ENCODE results near the gene CYP1A2. TPM values are rescaled to one million over a fixed set of nuclear protein-coding genes. Genes with fewer than 3 reads are reported as not detected.
A peak's percentile ranks its signal among the peaks of the same experiment; 100 is the strongest.

CYP1A2 gene
- total and polyA plus RNA-seq, 2 of the 13 experiments (the other 11 are each of a cell fraction or from before 2014, with no cell fraction given), result 0.07 TPM; not detected in 1

DNA sequence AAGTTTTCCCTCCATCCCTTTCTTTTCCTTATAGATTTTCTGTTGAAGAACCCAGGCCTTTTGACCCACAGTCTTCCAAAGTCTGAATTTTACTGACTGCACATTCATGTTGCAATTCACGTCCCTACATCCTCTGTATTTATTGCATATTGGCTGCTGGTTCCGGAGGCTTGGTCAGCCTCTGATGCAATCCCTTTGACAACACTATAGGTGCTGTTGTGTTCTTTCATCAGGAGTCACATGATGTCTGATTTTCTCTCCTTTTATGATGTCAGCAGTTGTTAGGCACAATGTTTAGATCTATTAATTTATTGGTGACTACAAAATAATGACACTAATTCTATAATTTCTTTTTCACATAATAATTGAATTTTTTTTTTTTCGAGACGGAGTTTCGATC, 32.0 kb upstream of the CYP1A2 start (continued):
- TF ChIP-seq PAWR (CRISPR knock-in tag; IDR thresholded peaks at IDR 0.05; ENCODE audit: borderline replicate concordance) (no peak), ZBTB20 (CRISPR knock-in tag; IDR thresholded peaks at IDR 0.05; ENCODE audit: borderline replicate concordance, low read depth) (peak; percentile 36; the same call in 1 of the 2 replicates), FOSL2 (CRISPR knock-in tag; IDR thresholded peaks at IDR 0.05) (peak; percentile 60), EP300 (IDR thresholded peaks at IDR 0.05; ENCODE audit: low read depth in 2 of 2, low read length in 2 of 2) (0 out of 4 replicates have a peak, but pooled peaks of 1 of the 2 experiments have one; percentile 25), EP300 (CRISPR knock-in tag; IDR thresholded peaks at IDR 0.05; ENCODE audit: borderline replicate concordance) (no peak), GATAD2A (CRISPR knock-in tag; IDR thresholded peaks at IDR 0.05) (peak; percentile 84), JARID2 (CRISPR knock-in tag; IDR thresholded peaks at IDR 0.05; ENCODE audit: insufficient replicate concordance) (no peak), SNRNP70 (IDR thresholded peaks at IDR 0.05; ENCODE audit: low read depth, low read length) (no peak), CREB1 (IDR thresholded peaks at IDR 0.05) (peak; percentile 58), CREB1 (CRISPR knock-in tag; IDR thresholded peaks at IDR 0.05) (peak; percentile 79), ASH2L (IDR thresholded peaks at IDR 0.05; ENCODE audit: insufficient read length, low read depth, low read length) (no peak), ZNF441 (CRISPR knock-in tag; IDR thresholded peaks at IDR 0.05; ENCODE audit: borderline replicate concordance) (no peak), MYNN (CRISPR knock-in tag; IDR thresholded peaks at IDR 0.05; ENCODE audit: low read depth) (no peak), SOX5 (CRISPR knock-in tag; IDR thresholded peaks at IDR 0.05; ENCODE audit: borderline replicate concordance) (peak; percentile 34; the same call in 1 of the 2 replicates), YEATS4 (CRISPR knock-in tag; IDR thresholded peaks at IDR 0.05; ENCODE audit: borderline replicate concordance) (no peak), ZNF337 (CRISPR knock-in tag; IDR thresholded peaks at IDR 0.05; ENCODE audit: borderline replicate concordance, low read depth) (no peak), ARNT (IDR thresholded peaks at IDR 0.05) (no peak), HES4 (CRISPR knock-in tag; IDR thresholded peaks at IDR 0.05; ENCODE audit: borderline replicate concordance) (no peak), ZNF672 (CRISPR knock-in tag; IDR thresholded peaks at IDR 0.05) (no peak), ELF3 (CRISPR knock-in tag; IDR thresholded peaks at IDR 0.05) (0 out of 2 replicates have a peak, but pooled peaks have one; percentile 27), FOXM1 (CRISPR knock-in tag; IDR thresholded peaks at IDR 0.05) (no peak), RFXAP (CRISPR knock-in tag; IDR thresholded peaks at IDR 0.05; ENCODE audit: borderline replicate concordance) (no peak), RARA (CRISPR knock-in tag; IDR thresholded peaks at IDR 0.05) (peak; percentile 52), ARNTL (CRISPR knock-in tag; IDR thresholded peaks at IDR 0.05) (no peak), RFX5 (IDR thresholded peaks at IDR 0.05; ENCODE audit: low read depth, low read length) (peak; percentile 83)
- TF ChIP-seq, protein P1, sequence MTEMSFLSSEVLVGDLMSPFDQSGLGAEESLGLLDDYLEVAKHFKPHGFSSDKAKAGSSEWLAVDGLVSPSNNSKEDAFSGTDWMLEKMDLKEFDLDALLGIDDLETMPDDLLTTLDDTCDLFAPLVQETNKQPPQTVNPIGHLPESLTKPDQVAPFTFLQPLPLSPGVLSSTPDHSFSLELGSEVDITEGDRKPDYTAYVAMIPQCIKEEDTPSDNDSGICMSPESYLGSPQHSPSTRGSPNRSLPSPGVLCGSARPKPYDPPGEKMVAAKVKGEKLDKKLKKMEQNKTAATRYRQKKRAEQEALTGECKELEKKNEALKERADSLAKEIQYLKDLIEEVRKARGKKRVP (CRISPR knock-in tag; IDR thresholded peaks at IDR 0.05), result peak in 1 of 2 experiments; percentile 94; a peak in 2 of 4 replicates
- TF ChIP-seq, protein P2, sequence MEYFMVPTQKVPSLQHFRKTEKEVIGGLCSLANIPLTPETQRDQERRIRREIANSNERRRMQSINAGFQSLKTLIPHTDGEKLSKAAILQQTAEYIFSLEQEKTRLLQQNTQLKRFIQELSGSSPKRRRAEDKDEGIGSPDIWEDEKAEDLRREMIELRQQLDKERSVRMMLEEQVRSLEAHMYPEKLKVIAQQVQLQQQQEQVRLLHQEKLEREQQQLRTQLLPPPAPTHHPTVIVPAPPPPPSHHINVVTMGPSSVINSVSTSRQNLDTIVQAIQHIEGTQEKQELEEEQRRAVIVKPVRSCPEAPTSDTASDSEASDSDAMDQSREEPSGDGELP (IDR thresholded peaks at IDR 0.05; ENCODE audit: borderline replicate concordance, low read depth), result peak; percentile 34; the same call in 1 of the 2 replicates
- TF ChIP-seq, protein P3, sequence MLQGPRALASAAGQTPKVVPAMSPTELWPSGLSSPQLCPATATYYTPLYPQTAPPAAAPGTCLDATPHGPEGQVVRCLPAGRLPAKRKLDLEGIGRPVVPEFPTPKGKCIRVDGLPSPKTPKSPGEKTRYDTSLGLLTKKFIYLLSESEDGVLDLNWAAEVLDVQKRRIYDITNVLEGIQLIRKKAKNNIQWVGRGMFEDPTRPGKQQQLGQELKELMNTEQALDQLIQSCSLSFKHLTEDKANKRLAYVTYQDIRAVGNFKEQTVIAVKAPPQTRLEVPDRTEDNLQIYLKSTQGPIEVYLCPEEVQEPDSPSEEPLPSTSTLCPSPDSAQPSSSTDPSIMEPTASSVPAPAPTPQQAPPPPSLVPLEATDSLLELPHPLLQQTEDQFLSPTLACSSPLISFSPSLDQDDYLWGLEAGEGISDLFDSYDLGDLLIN (CRISPR knock-in tag; IDR thresholded peaks at IDR 0.05; ENCODE audit: borderline replicate concordance), result no peak
- TF ChIP-seq, protein P4, sequence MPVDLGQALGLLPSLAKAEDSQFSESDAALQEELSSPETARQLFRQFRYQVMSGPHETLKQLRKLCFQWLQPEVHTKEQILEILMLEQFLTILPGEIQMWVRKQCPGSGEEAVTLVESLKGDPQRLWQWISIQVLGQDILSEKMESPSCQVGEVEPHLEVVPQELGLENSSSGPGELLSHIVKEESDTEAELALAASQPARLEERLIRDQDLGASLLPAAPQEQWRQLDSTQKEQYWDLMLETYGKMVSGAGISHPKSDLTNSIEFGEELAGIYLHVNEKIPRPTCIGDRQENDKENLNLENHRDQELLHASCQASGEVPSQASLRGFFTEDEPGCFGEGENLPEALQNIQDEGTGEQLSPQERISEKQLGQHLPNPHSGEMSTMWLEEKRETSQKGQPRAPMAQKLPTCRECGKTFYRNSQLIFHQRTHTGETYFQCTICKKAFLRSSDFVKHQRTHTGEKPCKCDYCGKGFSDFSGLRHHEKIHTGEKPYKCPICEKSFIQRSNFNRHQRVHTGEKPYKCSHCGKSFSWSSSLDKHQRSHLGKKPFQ (CRISPR knock-in tag; IDR thresholded peaks at IDR 0.05; ENCODE audit: insufficient replicate concordance), result no peak
